GM23248 (cell line): ENCODE results near the gene BLOC1S3.
"Not testable (repeated sequence)": the region's sequence is repeated elsewhere in the genome, so short reads cannot be mapped to it uniquely, and the experiment has no call there.

ENCODE experiments used
- EZH2 ChIP-seq: fragments of 200-600 bp; sonication (generic); IDR thresholded peaks from 2 replicates; pipeline ENCODE4 v1.6.1; 2018; ENCODE audit warnings: antibody characterized with exemption, mild to moderate bottlenecking; ENCODE audit not compliant: insufficient read depth, poor library complexity, severe bottlenecking
- EZH2phosphoT487 ChIP-seq: fragments of 200-600 bp; sonication (generic); IDR thresholded peaks from 2 replicates; pipeline ENCODE4 v1.6.1; 2018; ENCODE audit warnings: antibody characterized with exemption, moderate library complexity, mild to moderate bottlenecking, low read depth; ENCODE audit not compliant: insufficient read depth

- TF ChIP-seq EZH2, EZH2phosphoT487: not testable (repeated sequence)
Measured at GRCh38 chr19:45229056-45229455, 50.5 kb downstream of the BLOC1S3 start.
